ENCODE measurements around the gene RBM48. TPM values are rescaled to one million over a fixed set of nuclear protein-coding genes. Genes with fewer than 3 reads are reported as not detected.
"Not testable (repeated sequence)": the region's sequence is repeated elsewhere in the genome, so short reads cannot be mapped to it uniquely, and the experiment has no call there.

The RBM48 gene
- 10 to 100 TPM in 8 of 10 donors, 1 to 10 TPM in 2; 9.4 to 17.3 (median 10.2) TPM for total RNA-seq
- 1 to 10 TPM; 6.7 to 6.8 TPM for polyA plus RNA-seq
- long read RNA-seq, donor 1, transcript RBM48-201 (5 exons, 1,742 nt) = major isoform, 15 of 19 reads
- long read RNA-seq, donor 1, partial matches to known transcripts = 1 of 19 reads
- long read RNA-seq, donor 1, other reads (novel, unspliced or antisense) = 3 of 19 reads
- long read RNA-seq, donor 2, transcript RBM48-201 (5 exons, 1,742 nt) = major isoform, 11 of 13 reads
- long read RNA-seq, donor 2, partial matches to known transcripts = 0 of 13 reads
- long read RNA-seq, donor 2, other reads (novel, unspliced or antisense) = 2 of 13 reads
- long read RNA-seq, donor 3, transcript RBM48-201 (5 exons, 1,742 nt) = major isoform, 42 of 45 reads
- long read RNA-seq, donor 3, partial matches to known transcripts = 1 of 45 reads
- long read RNA-seq, donor 3, other reads (novel, unspliced or antisense) = 2 of 45 reads

GRCh38 chr7:92528188-92528957 lies at the start of gene RBM48, which contains the start of gene PEX1:
RBM48 (plus strand) TSS chr7:92528795; CDS start chr7:92528814, 19 bp downstream.
PEX1 (minus strand) TSS chr7:92528520; CDS start chr7:92528435, 85 bp downstream.
- Histone ChIP-seq H3K36me3 (peaks cover 0 to 36% (median 24%) of the 10 kb centered on the region in 9 donors), H3K27me3 (no peaks in the 10 kb centered on the region), H3K4me3 (peak within 1 kb of the TSS; percentile 67 to 93 (median 79)), H3K27ac (peak within 1 kb of the TSS; percentile 59 to 94 (median 86)), H3K9me3 (no peaks in the 10 kb centered on the region), H3K4me1 (peaks cover 0 to 37% (median 24%) of the 10 kb centered on the region in 9 donors)
- intact Hi-C loops (cut with DNase I) = no loop called here
- WGBS, 2 donors = 0% methylated on average over 79 of the region's 79 CpGs
- ATAC-seq (peak; percentile 99), DNase-seq (peak; percentile 95 to 97)
- peak in 8 of 9 donors; percentile 37 to 74 (median 58) for TF ChIP-seq CTCF (IDR thresholded peaks at IDR 0.05)

- H3K27me3 ChIP-seq; H3K4me3 ChIP-seq; H3K27ac ChIP-seq; DNase-seq; H3K9me3 ChIP-seq; ATAC-seq; intact Hi-C loops (cut with DNase I); H3K4me1 ChIP-seq: not testable (repeated sequence)
- WGBS, 2 donors = 95% methylated on average over 4 of the region's 4 CpGs
- peaks cover 0 to 56% (median 0%) of the 10 kb centered on the region in 9 donors for H3K36me3 ChIP-seq
Measured at GRCh38 chr7:92479146-92479545, 49.4 kb upstream of the RBM48 start.

GRCh38 chr7:92483624-92484023 lies 45.0 kb upstream of the RBM48 start:
- DNase-seq; H3K9me3 ChIP-seq; H3K27ac ChIP-seq; H3K4me1 ChIP-seq; H3K27me3 ChIP-seq; H3K4me3 ChIP-seq; intact Hi-C loops (cut with DNase I); ATAC-seq: not testable (repeated sequence)
- peaks cover 0 to 53% (median 11%) of the 10 kb centered on the region in 9 donors for H3K36me3 ChIP-seq
- WGBS, 2 donors = 69 to 70% methylated on average over 6 of the region's 6 CpGs

GRCh38 chr7:92484226-92484625 lies 44.4 kb upstream of the RBM48 start:
- H3K27me3 ChIP-seq; ATAC-seq; intact Hi-C loops (cut with DNase I); H3K9me3 ChIP-seq; H3K4me3 ChIP-seq; H3K27ac ChIP-seq; H3K4me1 ChIP-seq; DNase-seq: not testable (repeated sequence)
- WGBS, 2 donors = 95 to 96% methylated on average over 6 of the region's 6 CpGs
- peaks cover 0 to 58% (median 17%) of the 10 kb centered on the region in 9 donors for H3K36me3 ChIP-seq

- H3K4me3 ChIP-seq = no peak overlapping the region
- peaks cover 0 to 65% (median 28%) of the 10 kb centered on the region in 9 donors for H3K36me3 ChIP-seq
- no peaks in the 10 kb centered on the region for H3K27me3 ChIP-seq
- no peak for TF ChIP-seq CTCF (IDR thresholded peaks at IDR 0.05)
- H3K4me1 ChIP-seq = peaks cover 0 to 12% (median 0%) of the 10 kb centered on the region in 9 donors
- peak overlapping the region in 2 of 10 donors; percentile 45 to 53 for H3K27ac ChIP-seq
- ATAC-seq (peak in 5 of 8 donors; percentile 19 to 65 (median 57)), DNase-seq (no peak)
- H3K9me3 ChIP-seq = no peaks in the 10 kb centered on the region
- WGBS, 2 donors = 90 to 95% methylated on average over 2 of the region's 2 CpGs
- intact Hi-C loops (cut with DNase I) = no loop called here
Measured at GRCh38 chr7:92485267-92485892, 43.2 kb upstream of the RBM48 start.

All from heart right ventricle (tissue), 16 donors.